GM12878 (cell line): Measurements from ENCODE around the gene COQ6. TPM values are rescaled to one million over a fixed set of nuclear protein-coding genes. Genes with fewer than 3 reads are reported as not detected.

Source experiments
- ATAC-seq: fragments of 200-7000 bp; cut with Tn5 transposase; 3 replicates; pipeline ENCODE4 v1.9.1; 2020; ENCODE audit warnings: mild to moderate bottlenecking, moderate library complexity
- BruUV-seq: library from RNA; stranded (reverse); fragments of 400-500 nt; replicated peaks from 2 replicates; lab custom pipeline; 2021; lab: Mats Ljungman, UMichigan
- CTCF ChIA-PET: fragments of 300-600 bp; sonication (Branson Sonifier 250); formaldehyde crosslinking; extraction: SDS; loops from one replicate; lab custom pipeline; 2021; ENCODE audit warnings: inconsistent platforms; lab: Yijun Ruan, JAX
- POLR2A ChIA-PET: fragments of 350-600 bp; formaldehyde crosslinking; extraction: SDS; loops from one replicate; lab custom pipeline; 2021; ENCODE audit warnings: inconsistent platforms; lab: Charles Lee
- RAD21 ChIA-PET: fragments of 300-600 bp; sonication (Branson Sonifier 250); formaldehyde crosslinking; loops from one replicate; lab custom pipeline; 2023; ENCODE audit warnings: antibody characterized with exemption; ENCODE audit not compliant: unreplicated experiment; lab: Charles Lee
- SMC1A ChIA-PET: fragments of 300-600 bp; sonication (Branson Sonifier 250); formaldehyde crosslinking; loops from one replicate; lab custom pipeline; 2023; ENCODE audit not compliant: unreplicated experiment, uncharacterized antibody; lab: Charles Lee
- DNase-seq: peaks from one replicate; pipeline ENCODE4 v3.0.0-alpha.2; 2011; ENCODE audit warnings: low read depth, low spot score
- FAIRE-seq: peaks from 3 replicates; lab custom pipeline; 2011; peaks lifted over from hg19 to GRCh38; lab: Jason Lieb, UNC
- H2AFZ ChIP-seq: 2 replicates; pipeline ENCODE4 v1.6.0; 2011; ENCODE audit warnings: low read depth, low read length, control low read depth; ENCODE audit not compliant: control insufficient read depth
- H3K27ac ChIP-seq: 2 replicates; pipeline ENCODE4 v1.5.1; 2011; ENCODE audit warnings: control low read depth; ENCODE audit not compliant: control insufficient read depth, insufficient read depth
- H3K27me3 ChIP-seq, 2 experiments: replicated peaks in 1 of 2; 2 replicates each; pipeline versions ENCODE4 v1.6.0 to v1.6.1; 2011; ENCODE audit warnings: low read length in 1 of 2; ENCODE audit not compliant: control insufficient read depth in 2 of 2, insufficient read depth in 2 of 2
- H3K36me3 ChIP-seq, 2 experiments: 2 replicates each; pipeline ENCODE4 v1.5.1; 2011; ENCODE audit warnings: low read length in 1 of 2; ENCODE audit not compliant: control insufficient read depth in 2 of 2, insufficient read depth in 2 of 2
- H3K4me1 ChIP-seq: 2 replicates; pipeline ENCODE4 v1.6.1; 2011; ENCODE audit warnings: mild to moderate bottlenecking, low read length, moderate library complexity, mixed read lengths; ENCODE audit not compliant: control insufficient read depth, insufficient read depth
- H3K4me2 ChIP-seq: 2 replicates; pipeline ENCODE4 v1.6.0; 2011; ENCODE audit warnings: control low read depth; ENCODE audit not compliant: control insufficient read depth, insufficient read depth
- H3K4me3 ChIP-seq: fragments of 200-600 bp; sonication (generic); 2 replicates; pipeline ENCODE4 v1.5.1; 2016
- H3K79me2 ChIP-seq: 2 replicates; pipeline ENCODE4 v1.6.0; 2011; ENCODE audit warnings: low read length; ENCODE audit not compliant: control insufficient read depth, insufficient read depth
- H3K9ac ChIP-seq: 2 replicates; pipeline ENCODE4 v1.8.0; 2011; ENCODE audit warnings: low read length, control low read depth, mixed read lengths; ENCODE audit not compliant: control insufficient read depth, insufficient read depth
- H3K9me3 ChIP-seq: replicated peaks from 3 replicates; pipeline ENCODE4 v1.5.1; 2011; ENCODE audit warnings: mild to moderate bottlenecking, low read length; ENCODE audit not compliant: control insufficient read depth, insufficient read depth
- H4K20me1 ChIP-seq: 2 replicates; pipeline ENCODE4 v1.6.0; 2011; ENCODE audit not compliant: control insufficient read depth, insufficient read depth
- CHD2 ChIP-seq: IDR thresholded peaks from 2 replicates; pipeline ENCODE4 v1.6.1; 2011; ENCODE audit warnings: low read depth, low read length, improper control_type of control experiment, borderline replicate concordance
- MLLT1 ChIP-seq: fragments of 450-650 bp; IDR thresholded peaks from 2 replicates; pipeline ENCODE4 v1.6.1; 2016; ENCODE audit warnings: mild to moderate bottlenecking
- PRDM15 ChIP-seq: fragments of 450-650 bp; formaldehyde crosslinking; IDR thresholded peaks from 2 replicates; pipeline ENCODE4 v1.4.0; 2020; ENCODE audit warnings: mild to moderate bottlenecking, moderate library complexity
- SIX5 ChIP-seq: IDR thresholded peaks from 2 replicates; pipeline ENCODE4 v1.6.1; 2011; ENCODE audit warnings: mild to moderate bottlenecking, low read depth, low read length, moderate library complexity; ENCODE audit not compliant: severe bottlenecking
- SPI1 ChIP-seq: IDR thresholded peaks from 2 replicates; pipeline ENCODE4 v1.6.1; 2011; ENCODE audit warnings: low read depth, mild to moderate bottlenecking, low read length, moderate library complexity, borderline replicate concordance; ENCODE audit not compliant: insufficient read depth
- ZNF687 ChIP-seq: fragments of 450-650 bp; IDR thresholded peaks from 2 replicates; pipeline ENCODE4 v1.6.1; 2017; ENCODE audit warnings: mild to moderate bottlenecking, moderate library complexity
- ZSCAN29 ChIP-seq: fragments of 450-650 bp; IDR thresholded peaks from 2 replicates; pipeline ENCODE4 v1.6.1; 2017; ENCODE audit warnings: mild to moderate bottlenecking, moderate library complexity
- ZZZ3 ChIP-seq: IDR thresholded peaks from 2 replicates; pipeline ENCODE4 v1.6.1; 2011; ENCODE audit warnings: low read depth; ENCODE audit not compliant: control insufficient read depth, insufficient read length
- WGBS: methylation state at CpG from one replicate; pipeline ENCODE4 v1.1.6; 2016; ENCODE audit warnings: low lambda C conversion rate; ENCODE audit not compliant: insufficient replicate concordance, insufficient coverage; ENCODE audit errors: missing lambda C conversion rate; 5-methylcytosine and 5-hydroxymethylcytosine counted together
- in situ Hi-C: fragments of 300-500 bp; cut with MboI; formaldehyde crosslinking; loops from 9 replicates; pipeline ENCODE4 v1.14.3; 2018; ENCODE audit warnings: mixed read lengths
- intact Hi-C: fragments of 100-400 bp; cut with micrococcal nuclease; formaldehyde crosslinking; loops from one replicate; pipeline ENCODE4 v1.14.2; 2022; ENCODE audit not compliant: unreplicated experiment
- polyA plus RNA-seq, 11 experiments: library from polyadenylated mRNA; depleted of rRNA in 4 of 11; unstranded in 6 of 11; stranded (reverse) in 5 of 11; fragments of >200 nt; fragmentation: Nextera tagmentation in 4 of 11; fragmentation: Illumina TruSeq in 1 of 11; extraction: Ambion mirVana in 4 of 11; extraction: Trizol in 1 of 11; gene quantifications; 1 replicate in 1 of 11; 2 replicates in 10 of 11; pipeline versions ENCODE4 v1.2.1 to v1.2.3, GENCODE V29; 2011 to 2016; ENCODE audit warnings: inconsistent platforms in 2 of 11, missing spikeins in 2 of 11, low read depth in 1 of 11
- total RNA-seq, 4 experiments: library from RNA; depleted of rRNA in 3 of 4; stranded (reverse); fragments of >200 nt in 3 of 4; fragmentation: Illumina TruSeq in 1 of 4; extraction: Trizol in 1 of 4; gene quantifications; 2 replicates each; pipeline versions ENCODE4 v1.2.1 to v1.2.3, GENCODE V29; 2013 to 2021

The COQ6 gene
- total and polyA plus RNA-seq, 10 of the 15 experiments (the other 5 are each of a cell fraction or from before 2014, with no cell fraction given) = 5.4 to 45.5 (median 19.1) TPM

GRCh38 chr14:73997944-73998447 lies 47.9 kb downstream of the COQ6 start:
- no peak for FAIRE-seq
- Histone ChIP-seq H4K20me1 (no peaks in the 10 kb centered on the region), H2AFZ (no peak overlapping the region), H3K4me1 (no peaks in the 10 kb centered on the region), H3K27ac (no peak overlapping the region), H3K9ac (no peak overlapping the region), H3K27me3 (no peaks in the 10 kb centered on the region), H3K36me3 (peaks cover 0 to 3% of the 10 kb centered on the region in 2 experiments; a peak in 2 of 4 replicates), H3K79me2 (no peaks in the 10 kb centered on the region)
- intact Hi-C loops = no loop called here
- ChIA-PET RAD21 (no interaction called here), POLR2A (no interaction called here), SMC1A (no interaction called here), CTCF (no interaction called here)
- ATAC-seq = no peak
- in situ Hi-C loops = no loop called here
- WGBS = 88% methylated on average over 7 of the region's 7 CpGs
- no peak for DNase-seq
- BruUV-seq = no TSS peak
- TF ChIP-seq MLLT1 (no peak), SPI1 (no peak), ZSCAN29 (no peak), ZNF687 (no peak), PRDM15 (CRISPR knock-in tag) (no peak), CHD2 (no peak), SIX5 (no peak), ZZZ3 (no peak)
- TF ChIP-seq, all 136 proteins: peak for 0
- H3K4me2 ChIP-seq = no peak overlapping the region
- no peaks in the 10 kb centered on the region for H3K9me3 ChIP-seq
- H3K4me3 ChIP-seq = no peak overlapping the region
